Esophagus (tissue), 2 donors: Measurements from ENCODE around the gene CGRRF1. TPM values are rescaled to one million over a fixed set of nuclear protein-coding genes. Genes with fewer than 3 reads are reported as not detected.

Experiments used
- H3K27ac ChIP-seq, 2 donors: one replicate each; pipeline ENCODE4 v1.5.1; 2013; ENCODE audit warnings: low read depth in 2 of 2, mild to moderate bottlenecking in 2 of 2, inconsistent platforms in 1 of 2, low read length in 1 of 2, moderate library complexity in 1 of 2
- H3K27me3 ChIP-seq, 2 donors: one replicate each; pipeline ENCODE4 v1.6.1; 2013; ENCODE audit warnings: low read length in 2 of 2, control low read depth in 1 of 2, mild to moderate bottlenecking in 1 of 2; ENCODE audit not compliant: insufficient read depth in 2 of 2, control insufficient read depth in 1 of 2
- H3K36me3 ChIP-seq, 2 donors: one replicate each; pipeline ENCODE4 v1.6.1; 2013; ENCODE audit warnings: low read length in 1 of 2; ENCODE audit not compliant: control insufficient read depth in 2 of 2, insufficient read depth in 2 of 2
- H3K4me1 ChIP-seq, 2 donors: one replicate each; pipeline ENCODE4 v1.6.1; 2013; ENCODE audit warnings: low read length in 1 of 2; ENCODE audit not compliant: control insufficient read depth in 2 of 2, insufficient read depth in 2 of 2
- H3K4me3 ChIP-seq, 2 donors: one replicate each; pipeline ENCODE4 v1.5.1; 2013; ENCODE audit warnings: low read length in 2 of 2, mild to moderate bottlenecking in 2 of 2, low read depth in 1 of 2, moderate library complexity in 1 of 2
- H3K9me3 ChIP-seq, 2 donors: one replicate each; pipeline ENCODE4 v1.6.1; 2013; ENCODE audit warnings: mild to moderate bottlenecking in 2 of 2, low read depth in 1 of 2, low read length in 1 of 2, moderate library complexity in 1 of 2; ENCODE audit not compliant: control insufficient read depth in 2 of 2, insufficient read depth in 1 of 2
- WGBS, 2 donors: extraction: QIAGEN DNeasy Blood & Tissue Kit; methylation state at CpG; one replicate each; pipeline ENCODE4 v1.1.7; 2013; 5-methylcytosine and 5-hydroxymethylcytosine counted together
- polyA plus RNA-seq, 2 donors: library from polyadenylated mRNA; stranded (reverse); fragments of 200-250 nt; gene quantifications; one replicate each; pipeline ENCODE4 v1.2.3, GENCODE V29; 2013
- donor health status: healthy with polysubstance abuse.
- donor health status: Bipolar disorder and iron deficiency.

Gene CGRRF1
- polyA plus RNA-seq, 2 donors = 7.8 to 10.6 TPM

- 76 to 87% methylated on average over 1 of the region's 1 CpG for WGBS, 2 donors
- H3K27me3 ChIP-seq = no peaks in the 10 kb centered on the region
- H3K27ac ChIP-seq = no peak overlapping the region
- H3K36me3 ChIP-seq = no peaks in the 10 kb centered on the region
- no peaks in the 10 kb centered on the region for H3K4me1 ChIP-seq
- no peak overlapping the region for H3K4me3 ChIP-seq
- no peaks in the 10 kb centered on the region for H3K9me3 ChIP-seq
These were observed 23.4 kb downstream of the CGRRF1 start for GRCh38 chr14:54533100-54533499.

GRCh38 chr14:54535126-54535525 is 25.4 kb downstream of the CGRRF1 start:
- Histone ChIP-seq H3K9me3 (no peaks in the 10 kb centered on the region), H3K4me1 (no peaks in the 10 kb centered on the region), H3K27me3 (no peaks in the 10 kb centered on the region), H3K36me3 (no peaks in the 10 kb centered on the region), H3K4me3 (no peak overlapping the region), H3K27ac (no peak overlapping the region)
- 85 to 88% methylated on average over 1 of the region's 1 CpG for WGBS, 2 donors

DNA sequence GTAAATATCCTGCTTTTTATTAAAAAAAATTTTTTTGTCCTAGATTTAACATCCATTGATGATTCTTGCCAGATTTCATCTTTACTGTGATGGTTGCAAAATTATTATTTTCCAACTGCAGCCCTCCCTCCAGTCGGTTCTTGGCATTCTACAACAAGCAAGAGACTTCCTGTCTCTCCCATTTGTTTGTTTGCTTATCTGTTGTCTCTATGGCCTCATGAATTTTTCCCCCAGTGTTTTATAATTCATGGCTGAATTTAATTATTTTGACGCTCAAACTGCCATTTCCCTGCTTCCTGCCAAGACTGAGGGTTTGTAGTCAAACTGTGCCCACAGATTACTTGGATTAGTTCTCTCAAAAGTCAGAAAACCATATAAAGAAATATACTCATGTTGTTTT is 25.9 kb downstream of the CGRRF1 start:
- H3K27ac ChIP-seq = no peak overlapping the region
- H3K4me3 ChIP-seq = no peak overlapping the region
- 57 to 62% methylated on average over 2 of the region's 2 CpGs for WGBS, 2 donors
- no peaks in the 10 kb centered on the region for H3K27me3 ChIP-seq
- no peaks in the 10 kb centered on the region for H3K4me1 ChIP-seq
- no peaks in the 10 kb centered on the region for H3K9me3 ChIP-seq
- no peaks in the 10 kb centered on the region for H3K36me3 ChIP-seq

DNA sequence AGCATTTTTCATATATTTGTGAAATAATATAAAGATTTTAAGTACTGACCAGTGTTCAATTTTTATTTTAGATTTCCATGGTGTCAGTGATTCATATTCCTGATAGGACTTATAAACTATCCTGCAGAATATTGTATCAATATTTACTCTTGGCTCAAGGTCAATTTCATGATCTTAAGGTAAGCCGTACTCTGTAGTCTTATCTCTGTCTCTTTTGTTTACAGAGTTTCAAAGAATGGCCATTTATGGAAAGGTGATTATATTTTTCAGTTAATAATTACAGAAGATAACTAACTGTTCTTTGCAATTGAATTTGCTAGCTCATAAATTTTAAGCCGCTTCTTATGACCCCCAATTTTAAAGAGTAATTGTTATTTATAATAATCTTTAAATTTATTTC is 27.9 kb downstream of the CGRRF1 start:
- Histone ChIP-seq H3K9me3 (no peaks in the 10 kb centered on the region), H3K36me3 (no peaks in the 10 kb centered on the region), H3K4me3 (no peak overlapping the region), H3K4me1 (no peaks in the 10 kb centered on the region), H3K27me3 (no peaks in the 10 kb centered on the region), H3K27ac (no peak overlapping the region)
- 63 to 87% methylated on average over 2 of the region's 2 CpGs for WGBS, 2 donors

- Histone ChIP-seq H3K4me1 (no peaks in the 10 kb centered on the region), H3K27me3 (no peaks in the 10 kb centered on the region), H3K9me3 (no peaks in the 10 kb centered on the region), H3K36me3 (no peaks in the 10 kb centered on the region), H3K27ac (no peak overlapping the region), H3K4me3 (no peak overlapping the region)
- 83 to 97% methylated on average over 3 of the region's 3 CpGs for WGBS, 2 donors
These were observed 28.3 kb downstream of the CGRRF1 start for GRCh38 chr14:54538055-54538454.

DNA sequence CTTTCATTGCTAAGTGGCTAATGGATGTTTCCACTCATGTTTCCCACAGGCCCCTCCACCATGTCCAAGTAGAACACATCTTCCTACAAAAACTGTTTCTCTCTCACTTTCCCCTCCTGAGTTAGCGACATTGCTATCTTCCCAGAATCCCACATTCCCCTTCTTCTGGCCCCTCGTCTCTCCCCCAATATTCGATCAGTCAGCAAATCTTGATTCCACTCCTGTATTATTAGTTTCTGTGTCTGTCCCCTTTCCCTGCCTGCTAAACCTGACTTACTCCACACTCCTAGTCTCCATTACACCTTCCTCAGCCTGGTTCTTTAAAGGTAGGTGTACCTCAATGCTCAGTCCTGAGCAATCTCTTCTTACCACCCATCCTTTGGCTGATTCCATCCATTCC is 37.9 kb downstream of the CGRRF1 start:
- no peak overlapping the region for H3K4me3 ChIP-seq
- H3K27me3 ChIP-seq = no peaks in the 10 kb centered on the region
- H3K27ac ChIP-seq = no peak overlapping the region
- no peaks in the 10 kb centered on the region for H3K9me3 ChIP-seq
- 95 to 96% methylated on average over 3 of the region's 3 CpGs for WGBS, 2 donors
- no peaks in the 10 kb centered on the region for H3K4me1 ChIP-seq
- no peaks in the 10 kb centered on the region for H3K36me3 ChIP-seq

DNA sequence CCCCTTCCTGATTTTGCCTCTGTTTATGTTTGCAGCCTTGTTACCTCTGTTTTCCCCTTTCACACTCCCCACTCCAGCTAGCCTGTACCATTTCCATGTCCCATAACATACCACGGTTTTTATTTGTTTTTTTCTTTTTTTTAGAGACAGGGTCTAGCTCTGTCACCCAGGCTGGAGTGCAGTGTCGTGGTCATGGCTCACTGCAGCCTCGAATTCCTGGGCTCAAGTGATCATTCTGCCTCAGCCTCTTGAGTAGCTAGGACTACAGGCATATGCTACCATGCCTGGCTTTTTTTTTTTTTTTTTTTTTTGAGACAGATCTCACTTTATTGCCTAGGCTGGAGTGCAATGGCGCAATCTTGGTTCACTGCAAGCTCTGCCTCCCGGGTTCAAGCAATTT is 38.8 kb downstream of the CGRRF1 start:
- Histone ChIP-seq H3K4me3 (no peak overlapping the region), H3K27me3 (no peaks in the 10 kb centered on the region), H3K9me3 (no peaks in the 10 kb centered on the region), H3K36me3 (no peaks in the 10 kb centered on the region), H3K27ac (no peak overlapping the region), H3K4me1 (no peaks in the 10 kb centered on the region)
- WGBS, 2 donors = 81 to 88% methylated on average over 5 of the region's 5 CpGs

DNA sequence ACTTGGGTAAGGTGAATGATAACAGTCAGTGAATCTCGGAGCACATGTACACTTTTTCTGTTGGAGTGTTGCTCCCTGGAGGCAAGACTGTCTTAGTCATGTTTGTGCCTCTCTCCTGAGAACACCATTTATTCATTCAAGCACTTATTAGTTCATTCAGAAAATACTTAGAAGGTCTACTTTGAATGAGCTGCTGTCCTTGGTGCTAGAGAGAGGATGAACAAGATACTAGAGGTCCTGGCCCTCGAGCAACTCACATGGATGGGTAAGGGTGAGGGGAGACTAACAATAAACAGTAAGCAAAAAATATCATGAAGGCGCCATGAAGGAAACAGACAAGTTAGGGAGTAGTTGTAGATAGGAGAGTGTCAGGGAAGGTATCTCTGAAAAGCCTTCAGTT is 40.2 kb downstream of the CGRRF1 start:
- no peaks in the 10 kb centered on the region for H3K27me3 ChIP-seq
- no peak overlapping the region for H3K4me3 ChIP-seq
- no peaks in the 10 kb centered on the region for H3K4me1 ChIP-seq
- H3K36me3 ChIP-seq = no peaks in the 10 kb centered on the region
- H3K27ac ChIP-seq = no peak overlapping the region
- 85 to 90% methylated on average over 3 of the region's 3 CpGs for WGBS, 2 donors
- H3K9me3 ChIP-seq = no peaks in the 10 kb centered on the region

DNA sequence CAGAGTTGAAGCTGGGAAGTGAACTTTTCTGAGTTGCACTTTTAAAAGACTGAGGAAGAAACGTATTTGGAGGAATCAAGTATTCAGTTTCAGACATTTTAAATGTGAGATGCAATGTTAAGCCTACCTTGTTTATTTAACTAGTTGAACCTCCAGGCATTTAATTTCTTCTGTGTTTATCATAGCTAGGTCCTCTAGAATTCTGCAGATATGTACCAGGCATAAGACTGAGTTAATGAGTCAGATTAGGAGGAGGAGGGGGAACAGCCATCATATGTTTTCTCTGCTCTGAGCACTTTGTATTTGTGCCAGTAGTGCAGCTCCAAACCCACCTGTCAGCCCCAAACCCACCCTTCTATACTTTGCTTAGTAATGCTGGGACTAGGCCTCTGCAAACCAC is 40.8 kb downstream of the CGRRF1 start:
- WGBS, 2 donors = 68 to 79% methylated on average over 1 of the region's 1 CpG
- Histone ChIP-seq H3K27me3 (no peaks in the 10 kb centered on the region), H3K36me3 (no peaks in the 10 kb centered on the region), H3K27ac (no peak overlapping the region), H3K4me3 (no peak overlapping the region), H3K9me3 (no peaks in the 10 kb centered on the region), H3K4me1 (no peaks in the 10 kb centered on the region)

DNA sequence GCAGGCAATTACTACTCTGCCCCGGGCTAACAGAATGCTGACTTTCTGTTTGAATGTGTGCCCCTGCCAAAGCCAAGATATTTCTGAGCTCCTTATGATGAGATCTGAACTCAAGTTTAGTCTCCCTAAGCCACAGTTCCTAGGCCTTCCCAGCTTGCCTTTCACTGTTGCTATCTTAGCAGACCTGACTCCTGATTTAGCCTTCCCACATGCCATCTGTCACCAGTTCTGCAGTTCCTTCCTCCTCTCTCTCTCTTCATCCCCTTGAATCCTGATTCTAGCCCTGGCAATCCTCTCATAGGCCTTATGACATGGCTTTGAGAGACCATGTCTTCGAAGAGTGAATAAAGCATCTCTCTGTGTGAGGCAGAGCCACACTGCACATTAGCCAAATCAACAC is 44.7 kb downstream of the CGRRF1 start:
- Histone ChIP-seq H3K4me3 (no peak overlapping the region), H3K4me1 (no peaks in the 10 kb centered on the region), H3K27ac (no peak overlapping the region), H3K36me3 (no peaks in the 10 kb centered on the region), H3K27me3 (no peaks in the 10 kb centered on the region), H3K9me3 (no peaks in the 10 kb centered on the region)
- 90 to 97% methylated on average over 2 of the region's 2 CpGs for WGBS, 2 donors
